SIG-M5 (cell line): ENCODE results near the gene FLYWCH2.
"Not testable (repeated sequence)": the region's sequence is repeated elsewhere in the genome, so short reads cannot be mapped to it uniquely, and the experiment has no call there.

Experiments
- DNase-seq: peaks from one replicate; lab custom pipeline; 2025; lab: John Stamatoyannopoulos, UW

The FLYWCH2 gene

GRCh38 chr16:2912330-2913199 lies 29.6 kb downstream of the FLYWCH2 start:
- DNase-seq = no peak

- DNase-seq = no peak
These were observed 30.6 kb downstream of the FLYWCH2 start for GRCh38 chr16:2913603-2914002.

- no peak for DNase-seq
These were observed 31.2 kb downstream of the FLYWCH2 start for GRCh38 chr16:2914233-2914632.

- no peak for DNase-seq
These were observed 32.3 kb downstream of the FLYWCH2 start for GRCh38 chr16:2915196-2915929.

GRCh38 chr16:2919511-2920255 lies 36.7 kb downstream of the FLYWCH2 start:
- no peak for DNase-seq

- DNase-seq = no peak
These were observed 40.5 kb downstream of the FLYWCH2 start for GRCh38 chr16:2923481-2923880.

- no peak for DNase-seq
These were observed 42.1 kb downstream of the FLYWCH2 start for GRCh38 chr16:2924901-2925755.

- DNase-seq = no peak
These were observed 43.1 kb downstream of the FLYWCH2 start for GRCh38 chr16:2925951-2926649.

- no peak for DNase-seq
These were observed 43.6 kb downstream of the FLYWCH2 start for GRCh38 chr16:2926650-2926999.

GRCh38 chr16:2927010-2927646 lies 44.1 kb downstream of the FLYWCH2 start:
- DNase-seq = peak; percentile 16

GRCh38 chr16:2928151-2928550 lies 45.1 kb downstream of the FLYWCH2 start:
- not testable (repeated sequence) for DNase-seq

GRCh38 chr16:2928796-2929195 lies 45.8 kb downstream of the FLYWCH2 start:
- DNase-seq = no peak

- no peak for DNase-seq
These were observed 46.7 kb downstream of the FLYWCH2 start for GRCh38 chr16:2929693-2930092.

- DNase-seq = no peak
These were observed 47.2 kb downstream of the FLYWCH2 start for GRCh38 chr16:2930236-2930635.

GRCh38 chr16:2931231-2931914 lies 48.4 kb downstream of the FLYWCH2 start:
- not testable (repeated sequence) for DNase-seq

- DNase-seq = no peak
These were observed 50.1 kb downstream of the FLYWCH2 start for GRCh38 chr16:2933136-2933535.

GRCh38 chr16:2933701-2934100 lies 50.7 kb downstream of the FLYWCH2 start:
- no peak for DNase-seq

- DNase-seq = no peak
These were observed 51.4 kb downstream of the FLYWCH2 start for GRCh38 chr16:2934450-2934849.

GRCh38 chr16:2936436-2937011 lies 53.5 kb downstream of the FLYWCH2 start:
- no peak for DNase-seq

GRCh38 chr16:2937170-2937569 lies 54.2 kb downstream of the FLYWCH2 start:
- DNase-seq = no peak
